GM12878 (cell line): ENCODE data around the gene TSPEAR.

Experiments
- EGR1 ChIP-seq, 2 experiments: IDR thresholded peaks; 1 replicate in 1 of 2; 2 replicates in 1 of 2; pipeline ENCODE4 v1.6.1; 2011 to 2012; ENCODE audit warnings: low read depth in 2 of 2, low read length in 2 of 2, borderline replicate concordance in 1 of 2, mild to moderate bottlenecking in 1 of 2, moderate library complexity in 1 of 2
- RAD21 ChIP-seq: IDR thresholded peaks from 2 replicates; pipeline ENCODE4 v1.6.1; 2011; ENCODE audit warnings: mild to moderate bottlenecking, low read depth, low read length, moderate library complexity; ENCODE audit not compliant: insufficient read depth
- RB1 ChIP-seq: fragments of 450-650 bp; formaldehyde crosslinking; IDR thresholded peaks from 2 replicates; pipeline ENCODE4 v1.6.1; 2017; ENCODE audit warnings: mild to moderate bottlenecking, borderline replicate concordance

- no peak for TF ChIP-seq RAD21
- no peak for TF ChIP-seq EGR1 (IDR thresholded peaks at IDR 0.05; ENCODE audit: borderline replicate concordance in 1 of 2, low read depth in 2 of 2, low read length in 2 of 2)
- no peak for TF ChIP-seq RB1
These were observed 163.6 kb downstream of the TSPEAR start for GRCh38 chr21:44547656-44548331.
